HepG2 (cell line): ENCODE measurements around the gene OST4. TPM values are rescaled to one million over a fixed set of nuclear protein-coding genes. Genes with fewer than 3 reads are reported as not detected.

ENCODE experiments used
- ARID2 ChIP-seq: sonication (generic); formaldehyde crosslinking; IDR thresholded peaks from 2 replicates; pipeline ENCODE4 v1.8.1; 2022; ENCODE audit warnings: mild to moderate bottlenecking, missing genetic modification reagents, borderline replicate concordance
- ARNT ChIP-seq: fragments of 450-650 bp; IDR thresholded peaks from 2 replicates; pipeline ENCODE4 v1.6.1; 2017
- BRD4 ChIP-seq: sonication (generic); formaldehyde crosslinking; IDR thresholded peaks from 2 replicates; pipeline ENCODE4 v1.4.0; 2020; ENCODE audit warnings: missing genetic modification reagents
- GABPB1 ChIP-seq: IDR thresholded peaks from 2 replicates; pipeline ENCODE4 v1.6.1; 2016; ENCODE audit warnings: mild to moderate bottlenecking, missing genetic modification reagents, moderate library complexity, missing compliant biosample characterization
- HDAC2 ChIP-seq: sonication (generic); formaldehyde crosslinking; IDR thresholded peaks from 2 replicates; pipeline ENCODE4 v1.4.0; 2020; ENCODE audit warnings: missing genetic modification reagents
- KDM5B ChIP-seq: sonication (generic); formaldehyde crosslinking; IDR thresholded peaks from 2 replicates; pipeline ENCODE4 v1.4.0; 2020; ENCODE audit warnings: missing genetic modification reagents, mild to moderate bottlenecking, borderline replicate concordance
- KLF11 ChIP-seq: IDR thresholded peaks from 2 replicates; pipeline ENCODE4 v1.6.1; 2016; ENCODE audit warnings: missing compliant biosample characterization
- MED13 ChIP-seq: sonication (generic); formaldehyde crosslinking; IDR thresholded peaks from 2 replicates; pipeline ENCODE4 v1.5.0; 2020; ENCODE audit warnings: missing genetic modification reagents
- PAF1 ChIP-seq: IDR thresholded peaks from 2 replicates; pipeline ENCODE4 v1.6.1; 2016; ENCODE audit warnings: missing genetic modification reagents, missing compliant biosample characterization
- RFX1 ChIP-seq: fragments of 450-650 bp; IDR thresholded peaks from 2 replicates; pipeline ENCODE4 v1.6.1; 2017
- RFXAP ChIP-seq: sonication (generic); formaldehyde crosslinking; IDR thresholded peaks from 2 replicates; pipeline ENCODE4 v1.4.0; 2020; ENCODE audit warnings: missing genetic modification reagents, borderline replicate concordance
- TGIF2 ChIP-seq: IDR thresholded peaks from 2 replicates; pipeline ENCODE4 v1.6.1; 2016; ENCODE audit warnings: control low read depth, missing compliant biosample characterization
- ZEB1 ChIP-seq: IDR thresholded peaks from 2 replicates; pipeline ENCODE4 v1.6.1; 2012; ENCODE audit warnings: mild to moderate bottlenecking, low read depth, inconsistent platforms; ENCODE audit not compliant: insufficient replicate concordance
- ZIK1 ChIP-seq: sonication (generic); formaldehyde crosslinking; IDR thresholded peaks from 2 replicates; pipeline ENCODE4 v1.5.0; 2020; ENCODE audit warnings: mild to moderate bottlenecking, low read depth, missing genetic modification reagents, borderline replicate concordance
- ZMYM2 ChIP-seq: sonication (generic); formaldehyde crosslinking; IDR thresholded peaks from 2 replicates; pipeline ENCODE4 v1.8.0; 2022; ENCODE audit warnings: mild to moderate bottlenecking, missing genetic modification reagents
- ZNF12 ChIP-seq: sonication (generic); formaldehyde crosslinking; IDR thresholded peaks from 2 replicates; pipeline ENCODE4 v1.5.0; 2020; ENCODE audit warnings: missing genetic modification reagents
- ZNF230 ChIP-seq: sonication (generic); formaldehyde crosslinking; IDR thresholded peaks from 2 replicates; pipeline ENCODE4 v1.4.0; 2020; ENCODE audit warnings: mild to moderate bottlenecking, missing genetic modification reagents
- ZNF274 ChIP-seq: sonication (generic); formaldehyde crosslinking; IDR thresholded peaks from 2 replicates; pipeline ENCODE4 v1.5.1; 2020; ENCODE audit warnings: mild to moderate bottlenecking, missing genetic modification reagents
- ZNF354B ChIP-seq: sonication (generic); formaldehyde crosslinking; IDR thresholded peaks from 2 replicates; pipeline ENCODE4 v1.8.0; 2022; ENCODE audit warnings: mild to moderate bottlenecking, missing genetic modification reagents
- ZNF558 ChIP-seq: sonication (generic); formaldehyde crosslinking; IDR thresholded peaks from 2 replicates; pipeline ENCODE4 v1.9.0; 2022; ENCODE audit warnings: mild to moderate bottlenecking, missing genetic modification reagents, borderline replicate concordance
- ZNF713 ChIP-seq: sonication (generic); formaldehyde crosslinking; IDR thresholded peaks from 2 replicates; pipeline ENCODE4 v1.4.0; 2020; ENCODE audit warnings: mild to moderate bottlenecking, missing genetic modification reagents
- polyA plus RNA-seq, 8 experiments: library from polyadenylated mRNA; depleted of rRNA in 3 of 8; stranded (reverse) in 7 of 8; unstranded in 1 of 8; fragments of >200 nt; fragmentation: Illumina TruSeq in 4 of 8; extraction: Trizol in 4 of 8; gene quantifications; 2 replicates each; pipeline versions ENCODE4 v1.2.1 to v1.2.3, GENCODE V29; 2011 to 2016; ENCODE audit warnings: low read depth in 4 of 8, missing spikeins in 1 of 8, mixed read lengths in 1 of 8; ENCODE audit not compliant: insufficient read depth in 1 of 8
- total RNA-seq, 5 experiments: library from RNA; depleted of rRNA; stranded (reverse); fragments of >200 nt; fragmentation: Illumina TruSeq; extraction: Trizol; gene quantifications; 2 replicates each; pipeline ENCODE4 v1.2.3, GENCODE V29; 2016; ENCODE audit warnings: low read depth in 1 of 5
- TF ChIP-seq, protein P1 (sequence below): sonication (generic); formaldehyde crosslinking; IDR thresholded peaks from 2 replicates; pipeline ENCODE4 v1.4.0; 2020; ENCODE audit warnings: missing genetic modification reagents
- TF ChIP-seq, protein P2 (sequence below): sonication (generic); formaldehyde crosslinking; IDR thresholded peaks from 2 replicates; pipeline ENCODE4 v1.4.0; 2020; ENCODE audit warnings: missing genetic modification reagents, borderline replicate concordance
- TF ChIP-seq, protein P3 (sequence below): sonication (generic); formaldehyde crosslinking; IDR thresholded peaks from 2 replicates; pipeline ENCODE4 v1.5.1; 2020; ENCODE audit warnings: missing genetic modification reagents, mild to moderate bottlenecking, borderline replicate concordance

The OST4 gene
- total and polyA plus RNA-seq, 2 of the 13 experiments (the other 11 are each of a cell fraction or from before 2014, with no cell fraction given), result 498 to 584 TPM

DNA sequence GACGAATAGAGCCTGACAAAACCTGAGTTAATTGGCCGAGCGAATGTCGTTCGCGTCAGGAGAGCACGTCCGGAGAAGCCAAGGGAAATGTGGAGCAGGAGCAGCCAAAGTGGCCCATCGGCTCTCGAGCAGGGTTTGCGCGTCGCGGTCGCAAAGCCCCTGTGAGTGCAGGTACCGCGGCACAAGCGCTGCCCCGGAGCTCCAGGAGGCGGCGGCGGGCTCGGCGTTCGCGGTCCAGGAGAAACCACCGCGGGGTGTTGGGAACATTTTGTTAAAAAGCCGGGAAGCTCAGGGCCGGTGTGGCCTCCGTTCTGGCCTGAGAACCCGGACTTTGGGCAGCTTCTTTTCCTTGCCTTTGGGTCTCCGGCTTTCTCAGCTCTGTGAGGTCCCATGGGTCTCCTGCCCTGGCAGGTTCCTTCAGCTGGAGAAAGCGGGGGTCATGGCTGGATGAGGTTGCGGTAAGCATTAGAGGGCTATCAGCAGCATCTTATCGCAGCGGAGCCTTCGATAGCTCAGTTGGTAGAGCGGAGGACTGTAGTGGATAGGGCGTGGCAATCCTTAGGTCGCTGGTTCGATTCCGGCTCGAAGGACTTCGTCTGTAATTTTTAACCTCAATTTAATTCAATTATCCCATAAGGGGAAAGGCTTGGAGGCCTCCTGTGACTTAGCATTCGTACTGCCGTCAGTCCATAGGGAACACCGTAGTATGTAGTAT, 21.0 kb downstream of the OST4 start (continued):
- TF ChIP-seq, protein P1, sequence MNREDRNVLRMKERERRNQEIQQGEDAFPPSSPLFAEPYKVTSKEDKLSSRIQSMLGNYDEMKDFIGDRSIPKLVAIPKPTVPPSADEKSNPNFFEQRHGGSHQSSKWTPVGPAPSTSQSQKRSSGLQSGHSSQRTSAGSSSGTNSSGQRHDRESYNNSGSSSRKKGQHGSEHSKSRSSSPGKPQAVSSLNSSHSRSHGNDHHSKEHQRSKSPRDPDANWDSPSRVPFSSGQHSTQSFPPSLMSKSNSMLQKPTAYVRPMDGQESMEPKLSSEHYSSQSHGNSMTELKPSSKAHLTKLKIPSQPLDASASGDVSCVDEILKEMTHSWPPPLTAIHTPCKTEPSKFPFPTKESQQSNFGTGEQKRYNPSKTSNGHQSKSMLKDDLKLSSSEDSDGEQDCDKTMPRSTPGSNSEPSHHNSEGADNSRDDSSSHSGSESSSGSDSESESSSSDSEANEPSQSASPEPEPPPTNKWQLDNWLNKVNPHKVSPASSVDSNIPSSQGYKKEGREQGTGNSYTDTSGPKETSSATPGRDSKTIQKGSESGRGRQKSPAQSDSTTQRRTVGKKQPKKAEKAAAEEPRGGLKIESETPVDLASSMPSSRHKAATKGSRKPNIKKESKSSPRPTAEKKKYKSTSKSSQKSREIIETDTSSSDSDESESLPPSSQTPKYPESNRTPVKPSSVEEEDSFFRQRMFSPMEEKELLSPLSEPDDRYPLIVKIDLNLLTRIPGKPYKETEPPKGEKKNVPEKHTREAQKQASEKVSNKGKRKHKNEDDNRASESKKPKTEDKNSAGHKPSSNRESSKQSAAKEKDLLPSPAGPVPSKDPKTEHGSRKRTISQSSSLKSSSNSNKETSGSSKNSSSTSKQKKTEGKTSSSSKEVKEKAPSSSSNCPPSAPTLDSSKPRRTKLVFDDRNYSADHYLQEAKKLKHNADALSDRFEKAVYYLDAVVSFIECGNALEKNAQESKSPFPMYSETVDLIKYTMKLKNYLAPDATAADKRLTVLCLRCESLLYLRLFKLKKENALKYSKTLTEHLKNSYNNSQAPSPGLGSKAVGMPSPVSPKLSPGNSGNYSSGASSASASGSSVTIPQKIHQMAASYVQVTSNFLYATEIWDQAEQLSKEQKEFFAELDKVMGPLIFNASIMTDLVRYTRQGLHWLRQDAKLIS (CRISPR knock-in tag), result no peak
- TF ChIP-seq ZNF558, result no peak
- TF ChIP-seq, protein P2, sequence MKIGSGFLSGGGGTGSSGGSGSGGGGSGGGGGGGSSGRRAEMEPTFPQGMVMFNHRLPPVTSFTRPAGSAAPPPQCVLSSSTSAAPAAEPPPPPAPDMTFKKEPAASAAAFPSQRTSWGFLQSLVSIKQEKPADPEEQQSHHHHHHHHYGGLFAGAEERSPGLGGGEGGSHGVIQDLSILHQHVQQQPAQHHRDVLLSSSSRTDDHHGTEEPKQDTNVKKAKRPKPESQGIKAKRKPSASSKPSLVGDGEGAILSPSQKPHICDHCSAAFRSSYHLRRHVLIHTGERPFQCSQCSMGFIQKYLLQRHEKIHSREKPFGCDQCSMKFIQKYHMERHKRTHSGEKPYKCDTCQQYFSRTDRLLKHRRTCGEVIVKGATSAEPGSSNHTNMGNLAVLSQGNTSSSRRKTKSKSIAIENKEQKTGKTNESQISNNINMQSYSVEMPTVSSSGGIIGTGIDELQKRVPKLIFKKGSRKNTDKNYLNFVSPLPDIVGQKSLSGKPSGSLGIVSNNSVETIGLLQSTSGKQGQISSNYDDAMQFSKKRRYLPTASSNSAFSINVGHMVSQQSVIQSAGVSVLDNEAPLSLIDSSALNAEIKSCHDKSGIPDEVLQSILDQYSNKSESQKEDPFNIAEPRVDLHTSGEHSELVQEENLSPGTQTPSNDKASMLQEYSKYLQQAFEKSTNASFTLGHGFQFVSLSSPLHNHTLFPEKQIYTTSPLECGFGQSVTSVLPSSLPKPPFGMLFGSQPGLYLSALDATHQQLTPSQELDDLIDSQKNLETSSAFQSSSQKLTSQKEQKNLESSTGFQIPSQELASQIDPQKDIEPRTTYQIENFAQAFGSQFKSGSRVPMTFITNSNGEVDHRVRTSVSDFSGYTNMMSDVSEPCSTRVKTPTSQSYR (CRISPR knock-in tag), result no peak; the same call in 1 of the 2 replicates
- peak; percentile 61 for TF ChIP-seq ZNF12 (CRISPR knock-in tag)
- TF ChIP-seq ARNT, result no peak
- peak; percentile 69 for TF ChIP-seq TGIF2 (CRISPR knock-in tag)
- no peak for TF ChIP-seq ZMYM2 (CRISPR knock-in tag)
- TF ChIP-seq RFX1, result no peak
- TF ChIP-seq ZNF354B (CRISPR knock-in tag), result no peak; the same call in none of the 2 replicates
- TF ChIP-seq ZEB1, result no peak
- TF ChIP-seq ZIK1 (CRISPR knock-in tag), result no peak
- peak; percentile 62; the same call in 1 of the 2 replicates for TF ChIP-seq ARID2 (CRISPR knock-in tag)
- 0 out of 2 replicates have a peak, but pooled peaks have one; percentile 21 for TF ChIP-seq KLF11 (CRISPR knock-in tag)
- no peak for TF ChIP-seq ZNF713 (CRISPR knock-in tag)
- TF ChIP-seq GABPB1 (CRISPR knock-in tag), result peak; percentile 78; the same call in 1 of the 2 replicates
- peak; percentile 2; the same call in 1 of the 2 replicates for TF ChIP-seq ZNF230 (CRISPR knock-in tag)
- no peak; the same call in 1 of the 2 replicates for TF ChIP-seq PAF1 (CRISPR knock-in tag)
- peak; percentile 94 for TF ChIP-seq KDM5B (CRISPR knock-in tag)
- TF ChIP-seq ZNF274 (CRISPR knock-in tag), result peak; percentile 98
- TF ChIP-seq, protein P3, sequence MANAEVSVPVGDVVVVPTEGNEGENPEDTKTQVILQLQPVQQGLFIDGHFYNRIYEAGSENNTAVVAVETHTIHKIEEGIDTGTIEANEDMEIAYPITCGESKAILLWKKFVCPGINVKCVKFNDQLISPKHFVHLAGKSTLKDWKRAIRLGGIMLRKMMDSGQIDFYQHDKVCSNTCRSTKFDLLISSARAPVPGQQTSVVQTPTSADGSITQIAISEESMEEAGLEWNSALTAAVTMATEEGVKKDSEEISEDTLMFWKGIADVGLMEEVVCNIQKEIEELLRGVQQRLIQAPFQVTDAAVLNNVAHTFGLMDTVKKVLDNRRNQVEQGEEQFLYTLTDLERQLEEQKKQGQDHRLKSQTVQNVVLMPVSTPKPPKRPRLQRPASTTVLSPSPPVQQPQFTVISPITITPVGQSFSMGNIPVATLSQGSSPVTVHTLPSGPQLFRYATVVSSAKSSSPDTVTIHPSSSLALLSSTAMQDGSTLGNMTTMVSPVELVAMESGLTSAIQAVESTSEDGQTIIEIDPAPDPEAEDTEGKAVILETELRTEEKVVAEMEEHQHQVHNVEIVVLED (CRISPR knock-in tag), result peak; percentile 54; the same call in 1 of the 2 replicates
- no peak for TF ChIP-seq RFXAP (CRISPR knock-in tag)
- TF ChIP-seq BRD4 (CRISPR knock-in tag), result 0 out of 2 replicates have a peak, but pooled peaks have one; percentile 17
- peak; percentile 41; the same call in 1 of the 2 replicates for TF ChIP-seq MED13
- TF ChIP-seq HDAC2 (CRISPR knock-in tag), result peak; percentile 55
